HG03039 (cell line): ENCODE data around the gene MOCS3.

ENCODE experiments used
- ATAC-seq: cut with Tn5 transposase; IDR thresholded peaks from one replicate; pipeline ENCODE4 v1.9.1; 2021; ENCODE audit warnings: mild to moderate bottlenecking, moderate library complexity; ENCODE audit not compliant: unreplicated experiment

Gene MOCS3, protein sequence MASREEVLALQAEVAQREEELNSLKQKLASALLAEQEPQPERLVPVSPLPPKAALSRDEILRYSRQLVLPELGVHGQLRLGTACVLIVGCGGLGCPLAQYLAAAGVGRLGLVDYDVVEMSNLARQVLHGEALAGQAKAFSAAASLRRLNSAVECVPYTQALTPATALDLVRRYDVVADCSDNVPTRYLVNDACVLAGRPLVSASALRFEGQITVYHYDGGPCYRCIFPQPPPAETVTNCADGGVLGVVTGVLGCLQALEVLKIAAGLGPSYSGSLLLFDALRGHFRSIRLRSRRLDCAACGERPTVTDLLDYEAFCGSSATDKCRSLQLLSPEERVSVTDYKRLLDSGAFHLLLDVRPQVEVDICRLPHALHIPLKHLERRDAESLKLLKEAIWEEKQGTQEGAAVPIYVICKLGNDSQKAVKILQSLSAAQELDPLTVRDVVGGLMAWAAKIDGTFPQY

DNA sequence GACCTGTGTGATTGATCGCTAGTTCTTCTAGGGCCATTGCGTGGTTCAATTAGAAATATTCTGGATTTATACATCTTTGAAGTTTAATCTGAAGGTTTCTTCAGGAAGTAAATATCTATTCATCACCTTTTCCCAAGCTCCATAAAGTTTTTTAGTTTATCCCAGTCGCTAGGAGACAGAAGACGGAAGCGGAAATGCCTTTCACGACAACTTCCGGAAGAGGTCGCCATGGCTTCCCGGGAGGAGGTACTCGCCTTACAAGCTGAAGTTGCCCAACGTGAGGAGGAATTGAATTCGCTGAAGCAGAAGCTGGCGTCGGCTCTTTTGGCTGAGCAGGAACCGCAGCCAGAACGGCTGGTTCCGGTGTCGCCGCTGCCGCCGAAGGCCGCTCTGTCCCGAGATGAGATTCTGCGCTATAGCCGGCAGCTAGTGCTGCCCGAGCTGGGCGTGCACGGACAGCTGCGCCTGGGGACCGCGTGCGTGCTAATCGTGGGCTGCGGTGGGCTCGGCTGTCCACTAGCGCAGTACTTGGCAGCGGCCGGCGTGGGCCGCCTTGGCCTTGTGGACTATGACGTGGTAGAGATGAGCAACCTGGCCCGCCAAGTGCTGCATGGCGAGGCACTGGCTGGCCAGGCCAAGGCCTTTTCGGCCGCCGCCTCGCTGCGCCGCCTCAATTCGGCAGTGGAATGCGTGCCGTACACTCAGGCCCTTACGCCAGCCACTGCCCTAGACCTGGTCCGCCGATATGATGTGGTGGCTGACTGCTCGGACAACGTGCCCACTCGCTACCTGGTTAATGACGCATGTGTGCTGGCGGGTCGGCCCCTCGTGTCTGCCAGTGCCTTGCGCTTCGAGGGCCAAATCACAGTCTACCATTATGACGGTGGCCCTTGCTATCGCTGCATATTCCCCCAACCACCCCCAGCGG lies at the start of gene MOCS3:
Gene MOCS3 (plus strand): TSS at position 204 of the 928 bp plus-strand sequence. CDS start 25 bp downstream, at position 229.
- peak; percentile 61 for ATAC-seq

DNA sequence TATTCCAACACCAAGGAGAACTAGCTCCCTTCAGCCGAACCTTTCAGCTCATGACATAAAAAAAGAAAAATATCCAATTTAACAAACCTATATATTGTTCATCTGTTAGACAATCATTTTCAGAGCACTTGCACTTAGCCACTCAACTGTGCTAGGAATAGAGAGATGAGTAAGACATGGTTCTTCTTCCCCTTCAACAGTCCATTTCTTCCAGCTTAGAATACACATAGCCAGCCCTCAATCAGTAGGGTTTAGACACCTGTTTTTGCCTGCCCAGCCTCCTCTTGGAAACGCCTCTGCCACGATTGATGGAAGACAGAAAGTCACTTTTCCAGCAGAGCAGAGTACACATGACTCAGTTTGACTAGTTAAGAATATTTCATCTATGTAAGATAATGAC lies 49.2 kb upstream of the MOCS3 start:
- ATAC-seq = no peak

DNA sequence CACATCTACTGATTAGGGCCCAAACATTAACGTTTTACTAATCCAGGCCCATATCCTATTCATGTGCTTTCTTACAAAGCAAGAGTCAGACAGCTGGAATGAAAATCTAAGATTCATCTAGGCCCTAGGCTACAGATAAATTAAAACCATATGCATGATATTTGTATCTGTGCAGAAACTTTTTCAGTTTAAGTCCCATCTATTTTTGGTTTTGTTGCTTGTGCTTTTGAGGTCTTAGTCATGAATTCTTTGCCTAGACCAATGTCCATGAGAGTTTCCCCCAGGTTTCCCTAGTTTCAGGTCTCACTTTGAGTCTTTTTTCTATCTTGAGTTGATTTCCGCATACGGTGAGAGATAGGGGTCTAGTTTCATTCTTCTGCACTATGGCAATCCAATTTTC lies 47.6 kb upstream of the MOCS3 start:
- ATAC-seq = no peak

DNA sequence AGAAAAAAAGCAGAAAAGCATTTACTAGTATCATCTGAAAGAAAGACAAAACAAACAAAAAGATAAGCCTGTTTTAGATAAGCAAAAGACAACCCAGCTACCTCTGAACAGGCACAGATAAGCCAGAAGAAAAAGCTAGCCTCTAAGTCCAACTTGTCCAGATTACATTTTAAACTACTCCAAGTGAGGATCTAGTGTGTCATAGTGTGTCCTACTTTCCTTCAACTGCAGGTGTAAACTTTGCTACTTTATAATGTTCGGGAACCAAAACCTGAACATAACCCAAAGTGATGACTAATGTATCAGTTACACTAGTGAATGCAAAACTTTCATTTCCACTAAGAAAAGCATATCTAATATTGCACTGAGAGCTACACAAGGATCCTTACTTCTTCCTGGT lies 46.9 kb upstream of the MOCS3 start:
- ATAC-seq = no peak

DNA sequence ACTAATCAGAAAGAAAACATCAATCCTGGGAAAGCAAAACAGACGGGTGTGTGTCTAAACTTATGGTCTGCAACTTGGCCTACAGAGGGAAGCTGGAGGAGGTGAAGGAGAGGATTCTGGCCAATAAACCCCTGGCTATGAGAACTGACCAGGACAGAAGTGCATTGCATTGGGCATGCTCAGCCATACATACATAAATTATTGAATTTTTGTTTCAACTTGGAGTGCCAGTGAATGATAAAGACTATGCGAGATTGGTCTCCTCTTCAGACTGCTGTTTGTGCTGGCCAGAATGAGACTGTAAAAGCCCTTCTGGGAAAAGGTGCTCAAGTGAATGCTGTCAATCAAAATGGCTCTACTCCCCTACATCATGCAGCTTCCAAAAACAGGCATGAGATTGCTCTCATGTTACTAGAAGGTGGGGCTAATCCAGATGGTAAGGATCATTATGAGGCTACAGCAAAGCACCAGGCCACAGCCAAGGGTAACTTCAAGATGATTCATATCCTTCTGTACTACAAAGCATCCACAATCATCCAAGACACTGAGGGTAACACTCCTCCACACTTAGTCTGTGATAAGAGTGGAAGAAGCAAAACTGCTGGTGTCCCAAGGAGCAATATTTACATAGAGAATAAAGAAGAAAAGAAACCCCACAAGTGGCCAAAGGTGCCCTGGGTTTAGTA lies 44.8 kb upstream of the MOCS3 start:
- ATAC-seq = no peak

DNA sequence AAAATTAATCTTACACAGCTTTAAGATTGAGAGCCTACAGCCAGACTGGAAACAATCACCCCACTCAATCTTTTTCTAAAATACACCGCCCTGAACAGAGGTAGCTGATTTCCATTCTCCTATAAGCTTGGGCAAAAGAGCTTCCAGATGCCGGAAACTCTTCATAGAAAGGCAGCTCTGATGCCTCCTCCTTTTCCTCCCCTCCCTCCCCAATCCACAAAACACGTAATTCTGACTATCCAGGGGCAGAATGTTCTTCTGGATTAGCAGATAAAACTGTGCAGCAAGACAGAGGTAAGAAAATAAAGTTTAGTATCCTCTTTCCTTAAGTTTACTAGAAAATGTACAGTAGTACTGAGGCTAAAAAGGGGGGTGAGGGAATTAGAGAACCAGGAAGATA lies 43.2 kb upstream of the MOCS3 start:
- ATAC-seq = no peak

DNA sequence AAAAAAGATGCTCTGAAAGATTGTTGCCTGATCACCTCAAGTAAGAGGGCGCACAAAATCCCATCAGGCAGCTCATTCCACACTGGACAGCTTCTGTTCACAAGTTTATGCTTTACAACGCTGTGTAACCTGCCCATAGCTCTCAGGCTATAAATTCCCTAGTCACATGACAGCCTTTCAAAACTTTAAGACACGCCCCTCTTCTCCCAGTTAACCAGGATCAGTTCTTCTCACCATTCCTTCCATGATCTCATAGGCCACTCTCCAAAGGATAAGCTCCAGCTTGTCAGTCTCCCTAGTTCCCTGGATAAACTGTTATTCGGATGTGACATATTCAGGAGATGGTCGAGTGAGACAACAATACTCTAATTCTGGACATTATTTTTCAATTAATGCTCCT lies 42.4 kb upstream of the MOCS3 start:
- no peak for ATAC-seq

DNA sequence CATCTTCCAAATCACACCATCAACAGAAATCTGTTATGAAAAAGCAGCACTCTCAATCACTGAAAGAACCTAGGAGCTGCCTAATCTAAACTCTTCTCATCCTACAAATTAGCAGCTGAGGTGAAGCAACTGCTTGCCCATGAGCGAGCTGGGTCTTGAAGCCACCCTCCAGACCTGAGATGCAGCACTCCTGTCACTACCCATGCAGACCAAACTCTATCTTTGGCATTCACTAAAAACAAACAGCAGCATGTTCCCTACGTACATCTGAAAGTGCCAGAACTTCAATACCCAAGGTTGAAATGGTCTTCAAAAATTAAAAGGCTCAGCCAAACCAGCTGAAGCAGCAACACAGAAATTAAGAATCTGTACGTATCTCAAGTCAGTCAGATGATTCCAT lies 41.7 kb upstream of the MOCS3 start:
- no peak for ATAC-seq

DNA sequence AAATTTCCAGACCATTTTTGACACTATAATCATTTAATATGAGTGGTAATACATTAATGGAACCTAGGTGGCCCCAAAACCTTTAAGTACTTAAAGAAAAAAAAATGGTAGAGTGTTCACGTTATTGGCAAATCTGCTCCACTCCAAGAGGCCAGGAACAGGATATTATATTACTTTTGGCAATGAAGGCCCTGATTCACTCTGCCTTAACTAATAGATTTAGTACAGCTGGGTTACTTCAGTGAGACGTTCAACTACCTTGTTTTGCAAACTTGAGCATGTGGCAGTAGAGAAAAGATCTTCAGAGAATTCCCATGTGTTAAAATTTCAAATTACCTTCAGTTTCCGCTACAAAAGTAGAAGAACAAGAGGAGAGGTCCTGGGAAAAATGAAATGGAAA lies 40.2 kb upstream of the MOCS3 start:
- ATAC-seq = no peak

DNA sequence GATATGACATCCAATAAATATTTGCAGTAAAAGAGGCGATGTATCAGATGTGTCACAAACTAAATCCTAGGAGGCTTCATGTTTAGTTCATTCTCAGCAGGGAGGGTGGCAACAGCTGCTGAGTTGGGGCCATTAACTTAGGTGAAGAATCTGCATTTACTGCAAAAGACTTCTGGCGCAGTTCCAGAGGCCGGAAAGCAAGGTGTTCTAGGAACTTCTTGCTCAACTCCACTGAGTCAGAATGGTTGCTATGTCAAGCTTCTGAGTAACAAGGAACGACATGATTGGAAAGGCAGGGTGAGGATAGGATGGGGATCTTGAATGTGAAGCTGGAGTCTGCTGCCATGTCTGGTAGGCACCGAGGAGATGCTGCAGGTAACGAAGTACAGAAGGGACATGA lies 39.1 kb upstream of the MOCS3 start:
- no peak for ATAC-seq

DNA sequence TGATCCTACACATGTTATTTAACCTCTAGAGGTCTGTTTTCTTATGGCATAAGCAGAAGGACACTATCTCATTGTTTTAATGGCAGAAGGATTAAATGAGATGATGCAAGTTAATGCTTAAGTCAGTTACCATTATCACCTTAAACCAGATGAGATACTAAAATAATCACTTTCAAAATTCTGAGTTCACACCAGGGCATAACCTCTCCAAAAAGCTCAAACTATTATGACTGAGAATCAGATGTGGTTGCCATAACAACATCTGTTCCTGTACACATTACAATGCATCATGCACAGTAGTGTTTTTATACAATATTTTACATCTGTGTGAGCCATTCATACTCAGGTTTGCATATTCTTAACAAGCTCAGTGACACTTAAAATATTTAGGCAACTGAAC lies 37.6 kb upstream of the MOCS3 start:
- ATAC-seq = no peak

DNA sequence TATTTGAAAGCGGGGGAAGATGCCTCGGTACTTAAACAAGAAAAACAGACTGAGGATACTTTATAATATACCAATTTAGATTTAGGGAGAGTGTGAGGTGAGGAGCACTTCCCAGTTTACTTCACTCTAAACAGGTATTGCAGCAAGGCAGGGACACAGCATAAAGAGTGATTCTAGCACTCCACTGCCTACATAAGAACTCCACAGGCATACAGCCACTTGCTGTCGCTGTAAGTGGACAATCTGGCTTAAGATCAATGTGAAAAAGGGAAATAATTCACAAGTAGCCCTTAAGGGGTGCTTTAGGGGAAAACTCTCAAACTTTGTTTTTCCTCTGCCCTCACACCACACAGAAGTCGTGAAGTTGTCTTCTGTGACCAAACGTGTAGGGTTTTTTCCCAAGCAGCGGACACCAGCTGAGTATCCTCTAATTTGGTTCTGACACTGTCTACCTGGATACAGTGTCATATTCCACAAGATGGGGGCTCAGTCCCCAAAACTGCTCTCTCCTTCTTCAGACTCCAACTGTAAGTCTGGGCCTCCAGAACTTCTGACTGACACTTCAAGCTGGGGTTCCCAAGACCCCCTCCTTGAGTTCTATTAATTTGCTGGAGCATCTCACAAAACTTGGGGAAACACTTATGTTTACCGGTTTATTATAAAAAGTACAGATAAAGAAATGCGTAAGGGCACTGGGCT lies 36.7 kb upstream of the MOCS3 start:
- ATAC-seq = no peak

DNA sequence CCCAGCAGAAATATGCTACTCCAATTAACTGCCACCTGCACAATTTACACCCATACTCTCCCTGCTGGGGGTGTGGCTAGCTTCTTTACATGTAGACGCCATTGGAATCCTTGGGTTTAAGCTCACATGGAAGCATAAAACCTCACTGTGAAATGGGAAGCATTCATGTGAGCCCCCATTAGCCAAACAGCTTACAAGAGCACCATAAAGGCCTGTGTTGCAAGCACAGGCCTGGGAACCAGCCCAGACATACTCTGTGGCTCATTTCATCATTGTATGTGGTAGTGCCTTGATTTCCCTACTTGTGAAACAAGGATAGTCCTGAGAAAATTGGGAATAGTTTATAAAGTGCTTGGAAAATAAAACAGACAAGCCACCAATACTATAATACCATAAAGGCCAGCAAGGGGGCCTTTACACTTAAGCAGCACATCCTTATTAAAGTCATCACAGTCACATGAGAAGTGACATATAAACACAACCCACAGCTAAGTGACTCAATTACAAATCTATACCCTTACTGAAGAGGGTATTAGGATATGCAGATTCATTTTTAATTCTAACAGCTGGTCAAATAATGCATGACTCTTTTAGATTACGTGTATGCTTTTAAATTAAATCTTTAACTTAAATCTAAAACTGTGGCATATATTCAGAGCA lies 34.2 kb upstream of the MOCS3 start:
- no peak for ATAC-seq

DNA sequence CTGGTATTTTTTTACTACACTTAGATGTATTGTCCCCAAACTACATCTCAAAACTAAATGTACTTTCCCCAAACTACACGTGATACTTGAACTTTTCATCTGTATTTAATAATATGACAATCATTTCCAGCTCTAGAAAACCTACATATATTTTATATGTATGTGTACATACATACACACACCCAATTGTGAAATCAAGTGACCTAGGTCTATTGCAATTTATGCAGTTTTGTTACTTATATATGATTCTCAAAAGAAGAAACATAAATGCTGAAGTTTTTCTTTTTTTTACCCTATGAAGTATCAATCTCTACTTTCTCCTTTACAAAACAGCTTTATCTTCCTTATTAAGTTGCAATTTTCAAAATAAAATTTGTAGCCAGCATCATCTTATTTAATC lies 32.1 kb upstream of the MOCS3 start:
- ATAC-seq = no peak

DNA sequence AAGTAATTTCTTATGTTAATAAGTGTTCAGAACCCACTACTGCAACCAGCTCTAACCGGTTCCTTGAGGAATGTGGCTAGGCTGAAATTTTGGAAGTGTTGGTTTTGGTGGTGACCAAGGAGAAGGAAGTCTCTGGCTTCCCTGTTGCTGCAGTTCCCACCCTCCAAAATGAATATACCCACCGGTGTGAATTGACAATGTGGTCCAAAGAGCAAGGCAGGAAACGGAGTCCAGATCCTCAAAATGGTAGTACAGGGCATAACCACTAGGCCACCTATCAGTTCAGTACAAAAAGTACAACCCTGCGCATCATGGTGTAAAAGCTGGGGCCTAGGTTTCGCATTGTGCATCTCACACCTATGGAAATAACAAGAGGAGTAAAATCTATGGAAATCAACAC lies 30.1 kb upstream of the MOCS3 start:
- no peak for ATAC-seq

DNA sequence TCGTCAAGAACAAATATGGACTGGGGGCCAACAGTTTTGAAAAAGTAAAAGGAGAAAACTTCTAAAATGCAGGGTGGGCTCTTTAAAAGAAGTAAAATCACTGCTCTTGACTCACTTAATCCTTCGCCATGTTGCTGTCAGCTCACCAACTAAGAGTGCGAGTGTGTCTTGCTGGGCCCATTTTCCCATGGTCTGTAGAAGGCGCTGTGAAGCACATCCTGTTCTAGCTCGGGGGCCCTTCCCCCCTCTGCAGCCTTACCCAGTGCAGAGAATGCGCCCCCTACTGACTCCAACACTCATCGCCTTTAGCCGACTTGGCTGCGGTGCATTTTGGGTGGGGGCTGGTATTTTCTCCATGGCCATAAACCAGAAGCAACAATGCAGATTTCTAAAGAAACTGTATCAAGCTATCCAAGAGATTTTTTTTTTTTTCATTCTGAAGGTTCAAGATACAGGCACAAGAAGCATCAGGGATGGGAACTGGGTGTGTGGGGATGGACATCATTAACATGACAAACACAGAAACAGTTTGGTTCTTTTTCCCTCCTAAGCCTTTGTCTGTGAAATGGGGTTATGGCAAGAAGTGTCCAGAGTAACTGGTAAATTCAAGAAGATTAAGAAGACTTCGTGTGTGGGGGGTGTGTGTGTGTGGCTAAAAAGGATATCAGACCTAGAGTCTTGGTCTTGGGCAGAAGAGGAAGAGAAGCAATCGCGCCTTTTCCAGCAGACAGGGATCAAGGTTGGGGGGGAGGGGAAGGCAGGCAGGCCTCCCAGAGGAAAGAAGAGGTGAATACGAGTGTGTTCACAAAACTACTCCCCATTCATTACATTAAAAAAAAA lies 29.1 kb upstream of the MOCS3 start:
- ATAC-seq = peak; percentile 48

DNA sequence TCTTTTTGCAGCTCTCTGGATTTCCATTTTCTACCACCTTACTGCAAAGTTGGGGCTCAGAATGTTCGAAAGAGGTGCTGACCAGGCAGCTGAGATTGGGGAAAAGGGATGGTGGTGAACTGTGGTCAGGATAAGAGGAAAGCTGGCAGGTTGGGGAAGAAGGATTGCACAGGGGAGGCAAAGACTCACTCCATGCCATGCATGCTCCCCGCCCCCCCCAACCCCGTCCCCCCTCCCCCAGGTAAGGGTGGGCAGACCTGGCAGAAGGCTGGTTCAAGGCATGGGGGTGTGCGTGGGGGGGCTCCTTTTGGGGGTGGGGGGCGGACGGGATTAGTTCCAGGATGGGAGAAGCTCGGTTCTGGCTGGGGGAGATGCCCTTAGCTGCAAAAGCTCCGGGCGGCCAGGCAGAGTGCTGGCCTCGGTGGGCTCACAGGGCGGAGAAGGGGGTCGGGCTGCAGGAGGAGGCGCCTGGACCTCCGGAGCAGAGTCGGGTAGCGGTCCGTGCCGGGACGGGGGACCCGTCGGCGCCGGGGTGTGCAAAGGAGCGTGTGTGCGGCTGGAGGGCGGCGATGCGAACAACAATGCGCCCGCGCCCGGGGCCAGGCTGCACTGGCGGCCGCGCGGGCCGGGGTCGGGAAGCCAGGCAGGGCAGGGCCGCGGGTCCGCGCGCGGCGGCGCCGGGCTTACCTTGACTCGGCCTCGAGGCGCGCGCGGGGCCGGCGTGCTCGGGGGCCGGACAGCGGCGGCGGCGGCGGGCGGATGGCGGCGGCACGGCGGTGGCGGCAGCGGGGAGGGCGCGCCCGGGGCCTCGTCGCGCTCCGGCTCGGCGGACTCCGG lies 28.3 kb upstream of the MOCS3 start:
- ATAC-seq = peak; percentile 9

DNA sequence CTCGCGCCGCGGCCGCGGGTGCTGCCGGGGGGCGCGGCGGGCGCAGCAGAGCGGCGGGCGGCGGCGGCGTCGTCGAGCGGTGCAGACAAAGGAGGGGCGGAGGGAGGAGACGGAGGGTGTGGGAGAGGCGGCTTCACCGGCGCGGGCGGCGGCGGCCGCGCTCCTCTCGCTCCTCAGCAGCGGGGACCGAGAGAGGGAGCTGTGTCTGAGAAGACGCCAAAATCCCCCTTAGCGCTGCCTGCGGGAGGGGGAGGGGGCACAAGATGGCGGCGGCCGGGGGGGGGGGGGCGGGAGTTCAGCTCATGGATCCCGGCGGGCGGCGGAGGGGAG lies 27.7 kb upstream of the MOCS3 start:
- ATAC-seq = no peak
